GM23338 (cell line): ENCODE results near the gene STK32C. TPM values are rescaled to one million over a fixed set of nuclear protein-coding genes. Genes with fewer than 3 reads are reported as not detected.

ENCODE experiments used
- CREB1 ChIP-seq: fragments of 250-450 bp; sonication (Bioruptor Pico); IDR thresholded peaks from 2 replicates; pipeline ENCODE4 v1.5.0; 2020; ENCODE audit warnings: low read depth, mild to moderate bottlenecking, moderate library complexity
- EZH2 ChIP-seq: fragments of 200-600 bp; sonication (generic); IDR thresholded peaks from one replicate; pipeline ENCODE4 v1.8.0; 2017; ENCODE audit warnings: antibody characterized with exemption, mild to moderate bottlenecking, low read depth; ENCODE audit not compliant: unreplicated experiment
- EZH2phosphoT487 ChIP-seq: fragments of 200-600 bp; sonication (generic); IDR thresholded peaks from one replicate; pipeline ENCODE4 v1.8.1; 2018; ENCODE audit warnings: antibody characterized with exemption; ENCODE audit not compliant: unreplicated experiment
- JUNB ChIP-seq: IDR thresholded peaks from one replicate; pipeline ENCODE4 v1.6.1; 2016; ENCODE audit warnings: antibody characterized with exemption; ENCODE audit not compliant: unreplicated experiment
- NANOG ChIP-seq: IDR thresholded peaks from 2 replicates; pipeline ENCODE4 v1.6.1; 2016; ENCODE audit warnings: antibody characterized with exemption, borderline replicate concordance
- STAT1 ChIP-seq: IDR thresholded peaks from one replicate; pipeline ENCODE4 v1.6.1; 2016; ENCODE audit warnings: antibody characterized with exemption; ENCODE audit not compliant: unreplicated experiment
- ZNF114 ChIP-seq: fragments of 250-450 bp; sonication (Bioruptor Pico); IDR thresholded peaks from 2 replicates; pipeline ENCODE4 v1.5.0; 2020; ENCODE audit warnings: mild to moderate bottlenecking, moderate library complexity
- ZNF331 ChIP-seq: fragments of 250-450 bp; sonication (Bioruptor Pico); IDR thresholded peaks from 2 replicates; pipeline ENCODE4 v1.5.0; 2020; ENCODE audit warnings: low read depth, mild to moderate bottlenecking, moderate library complexity
- polyA plus RNA-seq: library from polyadenylated mRNA; unstranded; fragments of >200 nt; fragmentation: Nextera tagmentation; extraction: Ambion mirVana; gene quantifications from 2 replicates; pipeline ENCODE4 v1.2.1, GENCODE V29; 2016
- total RNA-seq: library from RNA; depleted of rRNA; stranded (reverse); fragments of >200 nt; shearing (Covaris generic); gene quantifications from 2 replicates; pipeline ENCODE4 v1.2.3, GENCODE V29; 2014
- TF ChIP-seq, protein P1 (sequence below): fragments of 250-450 bp; sonication (Bioruptor Pico); IDR thresholded peaks from 2 replicates; pipeline ENCODE4 v1.5.0; 2020; ENCODE audit warnings: mild to moderate bottlenecking, moderate library complexity
- TF ChIP-seq, protein P2 (sequence below), 2 experiments: fragments of 200-600 bp in 1 of 2; sonication (generic) in 1 of 2; conservative IDR thresholded peaks; 2 replicates each; pipeline versions ENCODE4 v1.5.1 to v1.6.1; 2016 to 2017; ENCODE audit warnings: antibody characterized with exemption in 2 of 2, low read depth in 2 of 2, mild to moderate bottlenecking in 2 of 2, moderate library complexity in 1 of 2
- TF ChIP-seq, protein P3 (sequence below): IDR thresholded peaks from one replicate; pipeline ENCODE4 v1.6.1; 2018; ENCODE audit warnings: antibody characterized with exemption; ENCODE audit not compliant: unreplicated experiment

Gene STK32C
- total and polyA plus RNA-seq, 2 experiments from 2014 or later = 10.2 to 20.5 TPM

DNA sequence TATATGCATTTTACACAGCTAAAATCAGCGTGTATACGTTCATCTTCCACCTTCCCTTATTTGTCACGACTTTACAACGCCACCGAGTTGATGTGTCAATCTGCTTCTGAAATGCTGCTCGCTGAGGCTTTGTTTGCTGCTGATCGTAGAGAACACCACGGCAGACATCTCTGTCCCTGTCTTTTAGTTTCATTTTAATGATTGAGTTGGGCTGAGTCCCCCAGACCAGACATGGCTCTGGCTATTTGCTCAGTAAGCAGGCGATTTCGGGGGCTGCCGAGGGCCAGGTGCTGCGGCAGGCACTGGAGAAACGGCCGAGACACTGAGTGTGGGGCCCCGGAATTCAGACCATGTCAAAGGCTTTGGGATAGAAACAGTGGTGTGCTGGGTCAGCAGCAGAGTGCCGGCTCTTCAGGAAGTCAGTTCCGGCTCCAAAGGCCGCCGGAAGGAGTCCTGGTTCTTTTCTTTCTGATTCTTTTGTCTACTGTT is 29.2 kb upstream of the STK32C start (continued):
- TF ChIP-seq, protein P1, sequence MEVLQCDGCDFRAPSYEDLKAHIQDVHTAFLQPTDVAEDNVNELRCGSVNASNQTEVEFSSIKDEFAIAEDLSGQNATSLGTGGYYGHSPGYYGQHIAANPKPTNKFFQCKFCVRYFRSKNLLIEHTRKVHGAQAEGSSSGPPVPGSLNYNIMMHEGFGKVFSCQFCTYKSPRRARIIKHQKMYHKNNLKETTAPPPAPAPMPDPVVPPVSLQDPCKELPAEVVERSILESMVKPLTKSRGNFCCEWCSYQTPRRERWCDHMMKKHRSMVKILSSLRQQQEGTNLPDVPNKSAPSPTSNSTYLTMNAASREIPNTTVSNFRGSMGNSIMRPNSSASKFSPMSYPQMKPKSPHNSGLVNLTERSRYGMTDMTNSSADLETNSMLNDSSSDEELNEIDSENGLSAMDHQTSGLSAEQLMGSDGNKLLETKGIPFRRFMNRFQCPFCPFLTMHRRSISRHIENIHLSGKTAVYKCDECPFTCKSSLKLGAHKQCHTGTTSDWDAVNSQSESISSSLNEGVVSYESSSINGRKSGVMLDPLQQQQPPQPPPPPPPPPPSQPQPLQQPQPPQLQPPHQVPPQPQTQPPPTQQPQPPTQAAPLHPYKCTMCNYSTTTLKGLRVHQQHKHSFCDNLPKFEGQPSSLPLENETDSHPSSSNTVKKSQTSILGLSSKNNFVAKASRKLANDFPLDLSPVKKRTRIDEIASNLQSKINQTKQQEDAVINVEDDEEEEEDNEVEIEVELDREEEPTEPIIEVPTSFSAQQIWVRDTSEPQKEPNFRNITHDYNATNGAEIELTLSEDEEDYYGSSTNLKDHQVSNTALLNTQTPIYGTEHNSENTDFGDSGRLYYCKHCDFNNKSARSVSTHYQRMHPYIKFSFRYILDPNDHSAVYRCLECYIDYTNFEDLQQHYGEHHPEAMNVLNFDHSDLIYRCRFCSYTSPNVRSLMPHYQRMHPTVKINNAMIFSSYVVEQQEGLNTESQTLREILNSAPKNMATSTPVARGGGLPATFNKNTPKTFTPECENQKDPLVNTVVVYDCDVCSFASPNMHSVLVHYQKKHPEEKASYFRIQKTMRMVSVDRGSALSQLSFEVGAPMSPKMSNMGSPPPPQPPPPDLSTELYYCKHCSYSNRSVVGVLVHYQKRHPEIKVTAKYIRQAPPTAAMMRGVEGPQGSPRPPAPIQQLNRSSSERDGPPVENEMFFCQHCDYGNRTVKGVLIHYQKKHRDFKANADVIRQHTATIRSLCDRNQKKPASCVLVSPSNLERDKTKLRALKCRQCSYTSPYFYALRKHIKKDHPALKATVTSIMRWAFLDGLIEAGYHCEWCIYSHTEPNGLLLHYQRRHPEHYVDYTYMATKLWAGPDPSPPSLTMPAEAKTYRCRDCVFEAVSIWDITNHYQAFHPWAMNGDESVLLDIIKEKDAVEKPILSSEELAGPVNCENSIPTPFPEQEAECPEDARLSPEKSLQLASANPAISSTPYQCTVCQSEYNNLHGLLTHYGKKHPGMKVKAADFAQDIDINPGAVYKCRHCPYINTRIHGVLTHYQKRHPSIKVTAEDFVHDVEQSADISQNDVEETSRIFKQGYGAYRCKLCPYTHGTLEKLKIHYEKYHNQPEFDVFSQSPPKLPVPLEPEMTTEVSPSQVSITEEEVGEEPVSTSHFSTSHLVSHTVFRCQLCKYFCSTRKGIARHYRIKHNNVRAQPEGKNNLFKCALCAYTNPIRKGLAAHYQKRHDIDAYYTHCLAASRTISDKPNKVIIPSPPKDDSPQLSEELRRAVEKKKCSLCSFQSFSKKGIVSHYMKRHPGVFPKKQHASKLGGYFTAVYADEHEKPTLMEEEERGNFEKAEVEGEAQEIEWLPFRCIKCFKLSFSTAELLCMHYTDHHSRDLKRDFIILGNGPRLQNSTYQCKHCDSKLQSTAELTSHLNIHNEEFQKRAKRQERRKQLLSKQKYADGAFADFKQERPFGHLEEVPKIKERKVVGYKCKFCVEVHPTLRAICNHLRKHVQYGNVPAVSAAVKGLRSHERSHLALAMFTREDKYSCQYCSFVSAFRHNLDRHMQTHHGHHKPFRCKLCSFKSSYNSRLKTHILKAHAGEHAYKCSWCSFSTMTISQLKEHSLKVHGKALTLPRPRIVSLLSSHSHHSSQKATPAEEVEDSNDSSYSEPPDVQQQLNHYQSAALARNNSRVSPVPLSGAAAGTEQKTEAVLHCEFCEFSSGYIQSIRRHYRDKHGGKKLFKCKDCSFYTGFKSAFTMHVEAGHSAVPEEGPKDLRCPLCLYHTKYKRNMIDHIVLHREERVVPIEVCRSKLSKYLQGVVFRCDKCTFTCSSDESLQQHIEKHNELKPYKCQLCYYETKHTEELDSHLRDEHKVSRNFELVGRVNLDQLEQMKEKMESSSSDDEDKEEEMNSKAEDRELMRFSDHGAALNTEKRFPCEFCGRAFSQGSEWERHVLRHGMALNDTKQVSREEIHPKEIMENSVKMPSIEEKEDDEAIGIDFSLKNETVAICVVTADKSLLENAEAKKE (CRISPR knock-in tag) = no peak
- TF ChIP-seq EZH2 = no peak
- no peak for TF ChIP-seq ZNF331 (CRISPR knock-in tag)
- no peak for TF ChIP-seq NANOG
- TF ChIP-seq, protein P2, sequence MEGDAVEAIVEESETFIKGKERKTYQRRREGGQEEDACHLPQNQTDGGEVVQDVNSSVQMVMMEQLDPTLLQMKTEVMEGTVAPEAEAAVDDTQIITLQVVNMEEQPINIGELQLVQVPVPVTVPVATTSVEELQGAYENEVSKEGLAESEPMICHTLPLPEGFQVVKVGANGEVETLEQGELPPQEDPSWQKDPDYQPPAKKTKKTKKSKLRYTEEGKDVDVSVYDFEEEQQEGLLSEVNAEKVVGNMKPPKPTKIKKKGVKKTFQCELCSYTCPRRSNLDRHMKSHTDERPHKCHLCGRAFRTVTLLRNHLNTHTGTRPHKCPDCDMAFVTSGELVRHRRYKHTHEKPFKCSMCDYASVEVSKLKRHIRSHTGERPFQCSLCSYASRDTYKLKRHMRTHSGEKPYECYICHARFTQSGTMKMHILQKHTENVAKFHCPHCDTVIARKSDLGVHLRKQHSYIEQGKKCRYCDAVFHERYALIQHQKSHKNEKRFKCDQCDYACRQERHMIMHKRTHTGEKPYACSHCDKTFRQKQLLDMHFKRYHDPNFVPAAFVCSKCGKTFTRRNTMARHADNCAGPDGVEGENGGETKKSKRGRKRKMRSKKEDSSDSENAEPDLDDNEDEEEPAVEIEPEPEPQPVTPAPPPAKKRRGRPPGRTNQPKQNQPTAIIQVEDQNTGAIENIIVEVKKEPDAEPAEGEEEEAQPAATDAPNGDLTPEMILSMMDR (conservative IDR thresholded peaks at IDR 0.05; ENCODE audit: low read depth in 2 of 2) = no peak
- no peak for TF ChIP-seq ZNF114
- TF ChIP-seq EZH2phosphoT487 = no peak
- TF ChIP-seq, protein P3, sequence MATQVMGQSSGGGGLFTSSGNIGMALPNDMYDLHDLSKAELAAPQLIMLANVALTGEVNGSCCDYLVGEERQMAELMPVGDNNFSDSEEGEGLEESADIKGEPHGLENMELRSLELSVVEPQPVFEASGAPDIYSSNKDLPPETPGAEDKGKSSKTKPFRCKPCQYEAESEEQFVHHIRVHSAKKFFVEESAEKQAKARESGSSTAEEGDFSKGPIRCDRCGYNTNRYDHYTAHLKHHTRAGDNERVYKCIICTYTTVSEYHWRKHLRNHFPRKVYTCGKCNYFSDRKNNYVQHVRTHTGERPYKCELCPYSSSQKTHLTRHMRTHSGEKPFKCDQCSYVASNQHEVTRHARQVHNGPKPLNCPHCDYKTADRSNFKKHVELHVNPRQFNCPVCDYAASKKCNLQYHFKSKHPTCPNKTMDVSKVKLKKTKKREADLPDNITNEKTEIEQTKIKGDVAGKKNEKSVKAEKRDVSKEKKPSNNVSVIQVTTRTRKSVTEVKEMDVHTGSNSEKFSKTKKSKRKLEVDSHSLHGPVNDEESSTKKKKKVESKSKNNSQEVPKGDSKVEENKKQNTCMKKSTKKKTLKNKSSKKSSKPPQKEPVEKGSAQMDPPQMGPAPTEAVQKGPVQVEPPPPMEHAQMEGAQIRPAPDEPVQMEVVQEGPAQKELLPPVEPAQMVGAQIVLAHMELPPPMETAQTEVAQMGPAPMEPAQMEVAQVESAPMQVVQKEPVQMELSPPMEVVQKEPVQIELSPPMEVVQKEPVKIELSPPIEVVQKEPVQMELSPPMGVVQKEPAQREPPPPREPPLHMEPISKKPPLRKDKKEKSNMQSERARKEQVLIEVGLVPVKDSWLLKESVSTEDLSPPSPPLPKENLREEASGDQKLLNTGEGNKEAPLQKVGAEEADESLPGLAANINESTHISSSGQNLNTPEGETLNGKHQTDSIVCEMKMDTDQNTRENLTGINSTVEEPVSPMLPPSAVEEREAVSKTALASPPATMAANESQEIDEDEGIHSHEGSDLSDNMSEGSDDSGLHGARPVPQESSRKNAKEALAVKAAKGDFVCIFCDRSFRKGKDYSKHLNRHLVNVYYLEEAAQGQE = no peak
- TF ChIP-seq JUNB = no peak
- TF ChIP-seq CREB1 (CRISPR knock-in tag) = no peak
- TF ChIP-seq STAT1 = no peak
